HepG2 (cell line): ENCODE data around the gene DHRS4L2. TPM values are rescaled to one million over a fixed set of nuclear protein-coding genes. Genes with fewer than 3 reads are reported as not detected.

ENCODE experiments used
- CREB1 ChIP-seq, 2 experiments: fragments of 450-650 bp in 1 of 2; IDR thresholded peaks; 2 replicates each; pipeline ENCODE4 v1.6.1; 2016 to 2017; ENCODE audit warnings: control low read depth in 1 of 2, mild to moderate bottlenecking in 1 of 2, missing compliant biosample characterization in 1 of 2, missing genetic modification characterization in 1 of 2
- ETV6 ChIP-seq: sonication (generic); formaldehyde crosslinking; conservative IDR thresholded peaks from 2 replicates; pipeline ENCODE4 v1.4.0; 2020; ENCODE audit warnings: missing genetic modification reagents
- GABPA ChIP-seq, 2 experiments: IDR thresholded peaks; 2 replicates each; pipeline ENCODE4 v1.6.1; 2011 to 2016; ENCODE audit warnings: low read depth in 2 of 2, low read length in 1 of 2, missing biosample characterization in 1 of 2, missing genetic modification characterization in 1 of 2
- GABPB1 ChIP-seq: IDR thresholded peaks from 2 replicates; pipeline ENCODE4 v1.6.1; 2016; ENCODE audit warnings: mild to moderate bottlenecking, missing genetic modification reagents, moderate library complexity, missing compliant biosample characterization
- HMG20A ChIP-seq: IDR thresholded peaks from 2 replicates; pipeline ENCODE4 v1.6.1; 2016; ENCODE audit warnings: borderline replicate concordance
- MEF2D ChIP-seq: sonication (generic); formaldehyde crosslinking; IDR thresholded peaks from 2 replicates; pipeline ENCODE4 v1.5.1; 2020; ENCODE audit warnings: mild to moderate bottlenecking, missing genetic modification reagents
- POLR2A ChIP-seq, 2 experiments: IDR thresholded peaks; 2 replicates each; pipeline ENCODE4 v1.6.1; 2011; ENCODE audit warnings: low read depth in 2 of 2, low read length in 2 of 2, mild to moderate bottlenecking in 1 of 2, moderate library complexity in 1 of 2; ENCODE audit not compliant: insufficient read depth in 1 of 2
- RBM39 ChIP-seq: fragments of 200-400 bp; formaldehyde crosslinking; IDR thresholded peaks from one replicate; pipeline ENCODE4 v1.6.1; 2018; ENCODE audit warnings: antibody characterized with exemption, mild to moderate bottlenecking, low read depth, low read length; ENCODE audit not compliant: poor library complexity, severe bottlenecking
- SOX13 ChIP-seq, 3 experiments: fragments of 450-650 bp in 1 of 3; sonication (generic) in 1 of 3; formaldehyde crosslinking in 1 of 3; IDR thresholded peaks in 2 of 3; conservative IDR thresholded peaks in 1 of 3; 2 replicates each; pipeline versions ENCODE4 v1.5.0 to v1.6.1; 2016 to 2020; ENCODE audit warnings: antibody characterized with exemption in 1 of 3, mild to moderate bottlenecking in 1 of 3, missing compliant biosample characterization in 1 of 3, missing genetic modification reagents in 1 of 3, moderate library complexity in 1 of 3
- ZNF160 ChIP-seq: sonication (generic); formaldehyde crosslinking; IDR thresholded peaks from 2 replicates; pipeline ENCODE4 v1.8.0; 2022; ENCODE audit warnings: mild to moderate bottlenecking, inconsistent platforms, missing genetic modification reagents
- ZNF343 ChIP-seq: sonication (generic); formaldehyde crosslinking; IDR thresholded peaks from 2 replicates; pipeline ENCODE4 v1.4.0; 2020; ENCODE audit warnings: mild to moderate bottlenecking, missing genetic modification reagents
- ZNF430 ChIP-seq: sonication (generic); formaldehyde crosslinking; IDR thresholded peaks from 2 replicates; pipeline ENCODE4 v1.9.0; 2021; ENCODE audit warnings: mild to moderate bottlenecking, missing genetic modification reagents
- ZNF501 ChIP-seq: sonication (generic); formaldehyde crosslinking; IDR thresholded peaks from 2 replicates; pipeline ENCODE4 v1.5.1; 2020; ENCODE audit warnings: mild to moderate bottlenecking, moderate library complexity, missing genetic modification reagents
- ZNF564 ChIP-seq: sonication (generic); formaldehyde crosslinking; IDR thresholded peaks from 2 replicates; pipeline ENCODE4 v1.8.1; 2023; ENCODE audit warnings: mild to moderate bottlenecking, missing genetic modification reagents
- ZNF607 ChIP-seq: sonication (generic); formaldehyde crosslinking; IDR thresholded peaks from 2 replicates; pipeline ENCODE4 v1.5.1; 2020; ENCODE audit warnings: missing genetic modification reagents, mild to moderate bottlenecking, borderline replicate concordance
- polyA plus RNA-seq, 8 experiments: library from polyadenylated mRNA; depleted of rRNA in 3 of 8; stranded (reverse) in 7 of 8; unstranded in 1 of 8; fragments of >200 nt; fragmentation: Illumina TruSeq in 4 of 8; extraction: Trizol in 4 of 8; gene quantifications; 2 replicates each; pipeline versions ENCODE4 v1.2.1 to v1.2.3, GENCODE V29; 2011 to 2016; ENCODE audit warnings: low read depth in 4 of 8, missing spikeins in 1 of 8, mixed read lengths in 1 of 8; ENCODE audit not compliant: insufficient read depth in 1 of 8
- total RNA-seq, 5 experiments: library from RNA; depleted of rRNA; stranded (reverse); fragments of >200 nt; fragmentation: Illumina TruSeq; extraction: Trizol; gene quantifications; 2 replicates each; pipeline ENCODE4 v1.2.3, GENCODE V29; 2016; ENCODE audit warnings: low read depth in 1 of 5
- TF ChIP-seq, protein P1 (sequence below): sonication (generic); formaldehyde crosslinking; IDR thresholded peaks from 2 replicates; pipeline ENCODE4 v1.4.0; 2020; ENCODE audit warnings: missing genetic modification reagents
- TF ChIP-seq, protein P2 (sequence below): sonication (generic); formaldehyde crosslinking; IDR thresholded peaks from 2 replicates; pipeline ENCODE4 v1.4.0; 2020; ENCODE audit warnings: missing genetic modification reagents

The DHRS4L2 gene
- total and polyA plus RNA-seq, 2 of the 13 experiments (the other 11 are each of a cell fraction or from before 2014, with no cell fraction given), result 24.7 to 38.2 TPM

DNA sequence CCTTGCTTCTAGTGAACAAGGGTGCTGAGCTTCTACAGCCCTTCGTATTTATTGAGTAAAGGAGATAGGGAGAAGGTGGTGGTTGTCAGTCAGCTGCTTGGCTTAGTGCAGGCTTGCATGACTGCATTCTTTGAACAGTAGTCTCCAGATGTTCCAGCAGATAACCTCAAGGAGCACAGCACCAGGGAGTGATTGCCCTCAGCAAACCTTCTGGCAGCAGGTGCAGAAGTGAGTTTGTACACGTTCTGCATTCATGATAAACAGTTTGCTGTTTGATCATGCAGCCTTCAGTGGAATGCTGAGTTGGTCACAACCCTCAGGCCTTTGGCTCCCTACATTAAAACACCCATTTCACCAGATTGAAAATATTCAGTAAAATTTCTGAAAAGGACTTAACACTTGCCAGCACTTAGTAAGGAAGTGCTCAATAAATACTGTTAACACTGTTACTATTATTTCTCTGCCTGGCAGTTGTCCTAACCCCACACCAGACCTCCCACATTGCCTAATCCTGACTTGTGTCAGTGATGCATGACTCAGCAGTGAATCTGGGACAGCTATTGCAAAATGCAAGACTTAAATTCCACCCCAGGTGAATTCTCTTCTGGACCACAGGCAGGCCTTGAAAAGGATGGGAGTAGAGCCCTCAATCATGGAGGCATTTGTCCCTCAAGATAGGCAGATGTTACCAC lies 44.1 kb downstream of the DHRS4L2 start (continued):
- TF ChIP-seq GABPA (IDR thresholded peaks at IDR 0.05; ENCODE audit: low read depth, low read length) (no peak), GABPA (CRISPR knock-in tag; IDR thresholded peaks at IDR 0.05; ENCODE audit: low read depth) (no peak), ZNF430 (CRISPR knock-in tag) (no peak), ZNF343 (CRISPR knock-in tag) (no peak), ETV6 (CRISPR knock-in tag) (no peak), ZNF607 (CRISPR knock-in tag) (no peak), ZNF564 (no peak), CREB1 (IDR thresholded peaks at IDR 0.05) (no peak), CREB1 (CRISPR knock-in tag; IDR thresholded peaks at IDR 0.05) (no peak), POLR2A (IDR thresholded peaks at IDR 0.05; ENCODE audit: insufficient read depth in 1 of 2, low read depth in 2 of 2, low read length in 2 of 2) (no peak), HMG20A (peak; percentile 87; the same call in 1 of the 2 replicates), RBM39 (no peak), ZNF501 (CRISPR knock-in tag) (no peak), SOX13 (IDR thresholded peaks at IDR 0.05) (no peak; the same call in 1 of the 2 replicates), SOX13 (CRISPR knock-in tag; conservative IDR thresholded peaks at IDR 0.05 in 1 of 2, IDR thresholded peaks at IDR 0.05 in 1 of 2) (peak in 1 of 2 experiments; percentile 39; a peak in 1 of 4 replicates), GABPB1 (CRISPR knock-in tag) (peak; percentile 25; the same call in 1 of the 2 replicates), MEF2D (CRISPR knock-in tag) (no peak; the same call in 1 of the 2 replicates), ZNF160 (no peak)
- TF ChIP-seq, protein P1, sequence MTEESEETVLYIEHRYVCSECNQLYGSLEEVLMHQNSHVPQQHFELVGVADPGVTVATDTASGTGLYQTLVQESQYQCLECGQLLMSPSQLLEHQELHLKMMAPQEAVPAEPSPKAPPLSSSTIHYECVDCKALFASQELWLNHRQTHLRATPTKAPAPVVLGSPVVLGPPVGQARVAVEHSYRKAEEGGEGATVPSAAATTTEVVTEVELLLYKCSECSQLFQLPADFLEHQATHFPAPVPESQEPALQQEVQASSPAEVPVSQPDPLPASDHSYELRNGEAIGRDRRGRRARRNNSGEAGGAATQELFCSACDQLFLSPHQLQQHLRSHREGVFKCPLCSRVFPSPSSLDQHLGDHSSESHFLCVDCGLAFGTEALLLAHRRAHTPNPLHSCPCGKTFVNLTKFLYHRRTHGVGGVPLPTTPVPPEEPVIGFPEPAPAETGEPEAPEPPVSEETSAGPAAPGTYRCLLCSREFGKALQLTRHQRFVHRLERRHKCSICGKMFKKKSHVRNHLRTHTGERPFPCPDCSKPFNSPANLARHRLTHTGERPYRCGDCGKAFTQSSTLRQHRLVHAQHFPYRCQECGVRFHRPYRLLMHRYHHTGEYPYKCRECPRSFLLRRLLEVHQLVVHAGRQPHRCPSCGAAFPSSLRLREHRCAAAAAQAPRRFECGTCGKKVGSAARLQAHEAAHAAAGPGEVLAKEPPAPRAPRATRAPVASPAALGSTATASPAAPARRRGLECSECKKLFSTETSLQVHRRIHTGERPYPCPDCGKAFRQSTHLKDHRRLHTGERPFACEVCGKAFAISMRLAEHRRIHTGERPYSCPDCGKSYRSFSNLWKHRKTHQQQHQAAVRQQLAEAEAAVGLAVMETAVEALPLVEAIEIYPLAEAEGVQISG (CRISPR knock-in tag), result peak; percentile 50; the same call in 1 of the 2 replicates
- TF ChIP-seq, protein P2, sequence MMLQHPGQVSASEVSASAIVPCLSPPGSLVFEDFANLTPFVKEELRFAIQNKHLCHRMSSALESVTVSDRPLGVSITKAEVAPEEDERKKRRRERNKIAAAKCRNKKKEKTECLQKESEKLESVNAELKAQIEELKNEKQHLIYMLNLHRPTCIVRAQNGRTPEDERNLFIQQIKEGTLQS (CRISPR knock-in tag), result peak; percentile 88
